ENCODE data around the gene GATB.

GATB gene

GRCh38 chr4:151760712-151761661 lies at the start of gene GATB:
Gene GATB (minus strand): TSS chr4:151761007. CDS start chr4:151760982, 25 bp downstream.
- peak; percentile 63 to 98 (median 92) for DNase-seq

- DNase-seq: no peak
These were observed 49.7 kb upstream of the GATB start for GRCh38 chr4:151810476-151810875.

GRCh38 chr4:151809716-151810115 lies 48.9 kb upstream of the GATB start:
- no peak for DNase-seq

GRCh38 chr4:151808542-151808941 lies 47.7 kb upstream of the GATB start:
- DNase-seq: no peak

- no peak for DNase-seq
These were observed 47.3 kb upstream of the GATB start for GRCh38 chr4:151808120-151808529.

- DNase-seq: no peak
These were observed 46.4 kb upstream of the GATB start for GRCh38 chr4:151807220-151807619.

- no peak for DNase-seq
These were observed 45.7 kb upstream of the GATB start for GRCh38 chr4:151806511-151806927.

- DNase-seq: no peak
These were observed 44.0 kb upstream of the GATB start for GRCh38 chr4:151804821-151805220.

- no peak for DNase-seq
These were observed 43.4 kb upstream of the GATB start for GRCh38 chr4:151804086-151804630.

- no peak for DNase-seq
These were observed 42.4 kb upstream of the GATB start for GRCh38 chr4:151803246-151803645.

- peak in 6 of 51 donors; percentile 0 to 6 (median 1) for DNase-seq
These were observed 41.0 kb upstream of the GATB start for GRCh38 chr4:151801547-151802516.

GRCh38 chr4:151799417-151800012 lies 38.7 kb upstream of the GATB start:
- DNase-seq: no peak

GRCh38 chr4:151798678-151799416 lies 38.0 kb upstream of the GATB start:
- DNase-seq: no peak

GRCh38 chr4:151797853-151798252 lies 37.0 kb upstream of the GATB start:
- DNase-seq: no peak

GRCh38 chr4:151797131-151797530 lies 36.3 kb upstream of the GATB start:
- DNase-seq: no peak

- no peak for DNase-seq
These were observed 35.3 kb upstream of the GATB start for GRCh38 chr4:151796106-151796505.

- DNase-seq: no peak
These were observed 32.2 kb upstream of the GATB start for GRCh38 chr4:151792995-151793394.

- no peak for DNase-seq
These were observed 31.7 kb upstream of the GATB start for GRCh38 chr4:151792530-151792929.

GRCh38 chr4:151788021-151788420 lies 27.2 kb upstream of the GATB start:
- DNase-seq: no peak

GRCh38 chr4:151786158-151786495 lies 25.3 kb upstream of the GATB start:
- DNase-seq: no peak

Measured in hypothalamus (tissue), 51 donors.